Measurements from ENCODE around the gene LRRFIP2. TPM values are rescaled to one million over a fixed set of nuclear protein-coding genes. Genes with fewer than 3 reads are reported as not detected.
"Not testable (repeated sequence)": the region's sequence is repeated elsewhere in the genome, so short reads cannot be mapped to it uniquely, and the experiment has no call there.

Gene LRRFIP2
- total RNA-seq, 4 donors from 2014 or later = 48.9 to 64.8 (median 62.7) TPM

- H3K27me3 ChIP-seq = no peaks in the 10 kb centered on the region
- DNase-seq (ENCODE audit: low spot score in 2 of 2) = no peak
- peaks cover 4 to 90% (median 14%) of the 10 kb centered on the region in 3 donors for H3K36me3 ChIP-seq
- 54 to 60% methylated on average over 6 of the region's 6 CpGs for WGBS, 2 donors
- TF ChIP-seq EP300 (IDR thresholded peaks at IDR 0.05) (no peak), CTCF (IDR thresholded peaks at IDR 0.05) (no peak), POLR2A (IDR thresholded peaks at IDR 0.05) (no peak)
- no peak overlapping the region for H3K4me3 ChIP-seq
- H3K9me3 ChIP-seq = no peaks in the 10 kb centered on the region
- peaks cover 0 to 37% (median 8%) of the 10 kb centered on the region in 4 donors for H3K4me1 ChIP-seq
- peak overlapping the region in 2 of 4 donors; percentile 5 to 79 for H3K27ac ChIP-seq
Measured at GRCh38 chr3:37053337-37053736, 121.0 kb downstream of the LRRFIP2 start.

GRCh38 chr3:37052860-37053259 is 121.5 kb downstream of the LRRFIP2 start:
- no peak for TF ChIP-seq CTCF (IDR thresholded peaks at IDR 0.05)
- TF ChIP-seq POLR2A (IDR thresholded peaks at IDR 0.05) = no peak
- no peak for TF ChIP-seq EP300 (IDR thresholded peaks at IDR 0.05)
- no peak overlapping the region for H3K4me3 ChIP-seq
- H3K36me3 ChIP-seq = peaks cover 3 to 90% (median 14%) of the 10 kb centered on the region in 3 donors
- no peaks in the 10 kb centered on the region for H3K27me3 ChIP-seq
- H3K4me1 ChIP-seq = peaks cover 0 to 37% (median 8%) of the 10 kb centered on the region in 4 donors
- no peaks in the 10 kb centered on the region for H3K9me3 ChIP-seq
- DNase-seq (ENCODE audit: low spot score in 2 of 2) = no peak
- H3K27ac ChIP-seq = peak overlapping the region in 1 of 4 donors; percentile 5

GRCh38 chr3:37050282-37050681 is 124.1 kb downstream of the LRRFIP2 start:
- peaks cover 0 to 85% (median 14%) of the 10 kb centered on the region in 3 donors for H3K36me3 ChIP-seq
- WGBS, 2 donors = 87 to 100% methylated on average over 1 of the region's 1 CpG
- DNase-seq (ENCODE audit: low spot score in 2 of 2) = no peak

GRCh38 chr3:37042712-37043111 is 131.7 kb downstream of the LRRFIP2 start:
- H3K27me3 ChIP-seq; H3K4me1 ChIP-seq; DNase-seq (ENCODE audit: low spot score in 2 of 2); H3K9me3 ChIP-seq; H3K27ac ChIP-seq; H3K4me3 ChIP-seq: not testable (repeated sequence)
- WGBS, 2 donors = 54 to 72% methylated on average over 3 of the region's 3 CpGs
- peaks cover 0 to 85% (median 8%) of the 10 kb centered on the region in 3 donors for H3K36me3 ChIP-seq

More at GRCh38 chr3:37050282-37050681, 124.1 kb downstream of the LRRFIP2 start:
- no peak overlapping the region for H3K27ac ChIP-seq
- H3K4me1 ChIP-seq = peaks cover 0 to 36% (median 8%) of the 10 kb centered on the region in 4 donors
- H3K27me3 ChIP-seq = no peaks in the 10 kb centered on the region
- no peaks in the 10 kb centered on the region for H3K9me3 ChIP-seq
- H3K4me3 ChIP-seq = no peak overlapping the region
- TF ChIP-seq EP300 (IDR thresholded peaks at IDR 0.05) = no peak
- TF ChIP-seq POLR2A (IDR thresholded peaks at IDR 0.05) = no peak
- TF ChIP-seq CTCF (IDR thresholded peaks at IDR 0.05) = no peak

GRCh38 chr3:37041546-37042195 is 132.7 kb downstream of the LRRFIP2 start:
- H3K4me3 ChIP-seq = no peak overlapping the region
- H3K36me3 ChIP-seq = peaks cover 0 to 85% (median 8%) of the 10 kb centered on the region in 3 donors
- WGBS, 2 donors = 30 to 44% methylated on average over 1 of the region's 1 CpG
- peak overlapping the region in 1 of 4 donors; percentile 41 for H3K27ac ChIP-seq
- no peaks in the 10 kb centered on the region for H3K4me1 ChIP-seq
- no peak for DNase-seq (ENCODE audit: low spot score in 2 of 2)
- no peaks in the 10 kb centered on the region for H3K9me3 ChIP-seq
- TF ChIP-seq POLR2A (IDR thresholded peaks at IDR 0.05) (no peak), CTCF (IDR thresholded peaks at IDR 0.05) (no peak), EP300 (IDR thresholded peaks at IDR 0.05) (no peak)
- no peaks in the 10 kb centered on the region for H3K27me3 ChIP-seq
